Endothelial cell of umbilical vein (primary cell): ENCODE data around the gene CTSH.

ENCODE experiments used
- CTCF ChIP-seq, 2 donors: IDR thresholded peaks; 1 replicate in 1 of 2; 2 replicates in 1 of 2; pipeline ENCODE4 v1.5.1; 2011; ENCODE audit warnings: low read length in 2 of 2, mild to moderate bottlenecking in 2 of 2, moderate library complexity in 2 of 2, control low read depth in 1 of 2, inconsistent platforms in 1 of 2, low read depth in 1 of 2; ENCODE audit not compliant: insufficient read depth in 1 of 2; ENCODE audit errors: extremely low read depth in 1 of 2
- FOS ChIP-seq: IDR thresholded peaks from 2 replicates; pipeline ENCODE4 v1.6.1; 2011; ENCODE audit warnings: mild to moderate bottlenecking, low read length, moderate library complexity, borderline replicate concordance; ENCODE audit not compliant: insufficient read depth
- JUN ChIP-seq: IDR thresholded peaks from 2 replicates; pipeline ENCODE4 v1.6.1; 2011; ENCODE audit warnings: borderline replicate concordance, low read depth; ENCODE audit not compliant: insufficient read length, insufficient read depth
- MAX ChIP-seq: IDR thresholded peaks from 2 replicates; pipeline ENCODE4 v1.6.1; 2011; ENCODE audit not compliant: insufficient read depth, insufficient read length
- MYC ChIP-seq: IDR thresholded peaks from one replicate; pipeline ENCODE4 v1.6.1; 2011; ENCODE audit warnings: mild to moderate bottlenecking, low read depth, low read length
- POLR2A ChIP-seq: IDR thresholded peaks from 2 replicates; pipeline ENCODE4 v1.6.1; 2012; ENCODE audit warnings: low read depth, mild to moderate bottlenecking, control low read depth, low read length
- POLR2AphosphoS5 ChIP-seq: IDR thresholded peaks from 2 replicates; pipeline ENCODE4 v1.6.1; 2012; ENCODE audit warnings: low read depth, mild to moderate bottlenecking, control low read depth, low read length, moderate library complexity; ENCODE audit not compliant: insufficient read depth

- TF ChIP-seq FOS (no peak), CTCF (IDR thresholded peaks at IDR 0.05; ENCODE audit: extremely low read depth in 1 of 2, insufficient read depth in 1 of 2, low read depth in 1 of 2, low read length in 2 of 2) (no peak), MYC (no peak), MAX (no peak), POLR2AphosphoS5 (no peak), POLR2A (no peak), JUN (no peak)
Measured at GRCh38 chr15:78915341-78916087, 29.3 kb downstream of the CTSH start.
